Stimulated activated CD4-positive, alpha-beta T cell treated with anti-CD3 and anti-CD28 coated beads, Interleukin-2, amount 100 ng/mL, for 24 hours (primary cell): ENCODE data around the gene SSX1.
"Not testable (repeated sequence)": the region's sequence is repeated elsewhere in the genome, so short reads cannot be mapped to it uniquely, and the experiment has no call there.

Experiments
- DNase-seq, 2 donors: peaks; one replicate each; pipeline ENCODE4 v3.0.0-alpha.2; 2020

Gene SSX1, protein sequence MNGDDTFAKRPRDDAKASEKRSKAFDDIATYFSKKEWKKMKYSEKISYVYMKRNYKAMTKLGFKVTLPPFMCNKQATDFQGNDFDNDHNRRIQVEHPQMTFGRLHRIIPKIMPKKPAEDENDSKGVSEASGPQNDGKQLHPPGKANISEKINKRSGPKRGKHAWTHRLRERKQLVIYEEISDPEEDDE

DNA sequence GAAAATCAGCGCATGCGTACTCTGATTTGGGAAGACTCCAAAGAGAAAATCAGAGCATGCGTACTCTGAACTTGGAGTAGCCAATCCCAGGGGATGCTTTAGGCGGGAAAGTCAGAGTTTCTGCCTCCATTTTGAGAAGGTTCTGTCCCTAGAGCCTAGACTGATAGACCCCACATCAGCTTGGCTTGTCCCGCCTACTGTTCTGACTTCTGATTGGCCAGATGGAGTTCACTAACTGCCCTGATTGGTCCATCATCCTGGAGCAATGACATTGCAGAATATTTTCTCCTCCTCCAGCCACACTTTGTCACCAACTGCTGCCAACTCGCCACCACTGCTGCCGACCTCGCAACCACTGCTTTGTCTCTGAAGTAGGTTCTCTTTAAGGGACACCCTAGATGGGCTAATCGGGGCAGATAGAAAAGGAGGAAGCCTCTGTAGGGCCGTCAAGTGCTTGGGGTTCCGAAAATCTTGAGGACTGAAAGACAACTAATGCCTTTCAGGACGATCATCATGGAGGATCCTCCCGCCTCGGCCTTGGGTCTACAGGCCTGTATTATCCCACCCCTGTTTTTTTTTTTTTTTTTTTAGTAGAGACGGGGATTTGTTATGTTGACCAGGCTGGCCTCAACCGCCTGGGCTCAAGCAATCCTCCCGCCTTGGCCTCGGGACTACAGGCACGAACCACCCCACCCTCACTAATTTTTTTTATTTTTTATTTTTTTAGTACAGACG, at the start of gene SSX1:
TSS of gene SSX1 (plus strand) at position 331 of the 735 bp plus-strand sequence. CDS start 1,850 bp downstream, outside the sequence.
- not testable (repeated sequence) for DNase-seq

DNA sequence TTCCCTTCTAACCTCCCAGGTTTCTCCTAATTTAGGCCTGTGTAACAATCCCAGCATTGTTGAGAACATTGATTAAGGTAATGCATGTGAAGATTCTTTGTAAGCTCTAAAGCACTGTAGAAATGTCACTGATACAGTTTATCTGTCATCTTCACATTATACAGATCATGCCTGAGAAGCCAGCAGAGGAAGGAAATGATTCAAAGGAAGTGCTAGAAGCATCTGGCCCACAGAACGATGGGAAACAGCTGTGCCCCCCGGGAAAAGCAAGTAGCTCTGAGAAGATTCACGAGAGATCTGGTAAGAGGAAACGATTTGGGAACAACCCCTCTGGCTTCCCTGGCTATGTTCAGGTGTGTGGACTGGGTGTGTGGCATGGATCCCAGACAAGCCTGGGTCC, 40.9 kb upstream of the SSX1 start:
- DNase-seq = not testable (repeated sequence)

DNA sequence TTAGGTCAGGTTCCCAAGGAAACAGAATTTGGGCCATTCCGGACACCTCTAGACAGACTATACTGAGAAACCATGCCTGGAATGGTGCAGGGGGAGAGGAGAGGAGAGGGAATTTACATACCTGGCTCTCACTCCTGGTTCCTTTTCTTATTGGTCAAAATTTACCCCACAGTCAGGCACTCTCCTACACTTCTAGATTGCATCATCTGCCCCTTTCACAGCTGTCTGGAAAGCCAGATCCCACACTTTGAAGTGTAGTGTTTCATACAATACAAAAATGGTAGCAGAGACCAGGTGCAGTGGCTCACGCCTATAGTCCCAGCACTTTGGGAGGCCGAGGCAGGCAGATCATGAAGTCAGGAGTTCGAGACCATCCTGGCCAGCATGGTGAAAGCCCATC, 31.0 kb upstream of the SSX1 start:
- DNase-seq = not testable (repeated sequence)

DNA sequence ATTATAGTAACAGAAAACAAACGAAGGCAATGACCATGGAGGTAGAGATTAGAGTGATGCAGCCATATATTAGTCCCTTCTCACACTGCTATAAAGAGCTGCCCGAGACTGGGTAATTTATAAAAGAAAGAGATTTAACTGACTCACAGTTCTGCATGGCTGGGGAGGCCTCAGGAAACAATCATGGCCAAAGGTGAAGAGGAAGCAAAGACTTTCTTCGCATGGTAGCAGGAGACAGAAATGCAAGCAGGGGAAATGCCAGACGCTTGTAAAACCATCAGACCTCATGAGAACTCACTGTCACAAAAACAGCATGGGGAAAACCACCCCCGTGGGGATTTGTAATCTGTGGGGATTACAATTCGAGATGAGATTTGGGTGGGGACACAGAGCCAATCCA, 2.2 kb upstream of the SSX1 start:
- DNase-seq = not testable (repeated sequence)

DNA sequence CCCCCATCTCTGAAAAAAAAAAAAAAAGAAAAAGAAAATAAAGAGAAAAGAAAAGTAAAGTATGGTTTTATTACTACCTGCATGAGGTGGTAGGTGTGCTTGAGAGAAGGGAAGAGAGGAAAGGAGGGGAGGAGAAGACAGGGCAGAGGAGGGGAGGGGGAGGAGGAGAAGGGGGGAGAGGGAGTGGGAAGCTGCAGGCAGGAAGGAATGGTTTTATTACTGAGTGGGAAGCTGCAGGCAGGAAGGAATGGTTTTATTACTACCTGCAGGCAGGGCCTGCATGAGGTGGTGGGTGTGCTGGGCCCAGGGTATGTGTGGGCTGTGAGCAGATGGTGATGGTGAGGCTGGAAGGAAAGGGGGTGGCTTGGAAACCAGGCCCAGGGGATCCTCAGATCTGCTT, 19.2 kb downstream of the SSX1 start:
- not testable (repeated sequence) for DNase-seq

DNA sequence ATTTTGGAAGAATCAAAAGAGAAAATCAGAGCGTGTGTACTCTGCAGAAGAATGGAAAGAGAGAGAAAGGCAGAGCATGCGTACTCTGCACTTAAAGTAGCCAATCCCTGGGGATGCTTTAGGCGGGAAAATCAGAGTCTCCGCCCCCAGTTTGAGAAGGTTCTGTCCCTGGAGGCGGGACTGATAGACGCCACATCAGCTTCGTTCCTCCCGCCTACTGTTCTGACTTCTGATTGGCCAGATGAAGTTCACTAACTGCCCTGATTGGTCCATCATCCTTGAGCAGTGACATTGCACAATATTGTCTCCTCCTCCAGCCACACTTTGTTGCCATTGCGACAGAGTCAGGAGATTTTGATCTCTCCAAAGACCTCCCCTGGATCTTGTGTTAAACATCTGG, 23.8 kb downstream of the SSX1 start:
- no peak for DNase-seq

DNA sequence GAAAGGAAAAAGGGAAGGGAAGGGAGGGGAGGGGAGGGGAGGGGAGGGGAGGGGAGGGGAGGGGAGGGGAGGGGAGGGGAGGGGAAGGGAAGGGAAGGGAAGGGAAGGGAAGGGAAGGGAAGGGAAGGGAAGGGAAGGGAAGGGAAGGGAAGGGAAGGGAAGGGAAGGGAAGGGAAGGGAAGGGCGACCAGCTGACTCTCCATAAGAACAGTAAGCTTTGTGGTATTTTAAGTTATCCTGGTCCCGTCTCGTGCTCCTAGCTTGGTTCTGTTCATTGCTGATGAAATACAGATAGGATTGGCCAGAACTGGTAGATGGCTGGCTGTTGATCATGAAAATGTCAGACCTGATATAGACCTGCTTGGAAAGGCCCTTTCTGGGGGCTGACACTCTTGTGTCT, 25.5 kb downstream of the SSX1 start:
- DNase-seq = not testable (repeated sequence)

DNA sequence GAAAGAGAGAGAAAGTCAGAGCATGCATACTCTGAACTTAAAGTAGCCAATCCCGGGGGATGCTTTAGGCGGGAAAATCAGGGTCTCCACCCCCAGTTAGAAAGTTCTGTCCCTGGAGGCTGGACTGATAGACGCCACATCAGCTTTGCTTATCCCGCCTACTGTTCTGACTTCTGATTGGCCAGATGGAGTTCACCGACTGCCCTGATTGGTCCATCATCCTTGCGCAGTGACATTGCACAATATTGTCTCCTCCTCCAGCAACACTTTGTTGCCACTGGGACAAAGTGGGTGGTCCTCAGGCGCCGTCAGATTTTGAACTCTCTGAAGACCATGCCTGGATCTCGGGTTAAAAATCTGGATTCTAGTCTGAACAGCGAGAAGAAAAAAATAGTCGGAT, 51.0 kb downstream of the SSX1 start:
- DNase-seq = no peak

DNA sequence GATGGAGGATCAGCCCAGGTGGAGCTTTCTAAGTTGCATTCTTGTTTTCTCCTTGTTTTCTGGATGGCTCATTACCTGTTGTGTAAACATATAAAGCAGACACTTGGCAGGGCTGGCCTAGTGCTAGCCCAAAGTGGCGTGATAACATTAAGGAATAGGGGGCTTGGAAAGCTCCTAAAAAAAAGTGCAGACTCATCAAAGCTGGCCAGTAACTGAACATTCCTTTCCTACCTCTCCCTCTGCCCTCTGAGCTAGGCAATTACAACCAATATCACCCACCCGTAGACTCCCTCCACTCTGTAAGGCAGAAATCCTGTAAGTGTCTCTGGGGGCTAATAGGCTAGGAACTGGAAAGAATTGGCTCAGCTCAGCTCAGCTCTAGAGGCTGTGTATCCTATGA, 58.8 kb downstream of the SSX1 start:
- not testable (repeated sequence) for DNase-seq
